Keratinocyte (primary cell): Measurements from ENCODE around the gene PNLDC1.

Experiments used
- EZH2 ChIP-seq: IDR thresholded peaks from one replicate; pipeline ENCODE4 v1.6.1; 2012; ENCODE audit warnings: inconsistent platforms, mild to moderate bottlenecking, low read length, moderate library complexity
- TF ChIP-seq, protein P1 (sequence below), 3 experiments: IDR thresholded peaks in 1 of 3; conservative IDR thresholded peaks in 1 of 3; optimal IDR thresholded peaks in 1 of 3; 2 replicates in 2 of 3; 3 replicates in 1 of 3; pipeline versions ENCODE3 to v1.5.1; 2011; ENCODE audit warnings: low read length in 3 of 3, mild to moderate bottlenecking in 3 of 3, moderate library complexity in 2 of 3, control low read depth in 1 of 3, inconsistent platforms in 1 of 3; ENCODE audit not compliant: insufficient read depth in 2 of 3; ENCODE audit errors: extremely low read depth in 1 of 3

DNA sequence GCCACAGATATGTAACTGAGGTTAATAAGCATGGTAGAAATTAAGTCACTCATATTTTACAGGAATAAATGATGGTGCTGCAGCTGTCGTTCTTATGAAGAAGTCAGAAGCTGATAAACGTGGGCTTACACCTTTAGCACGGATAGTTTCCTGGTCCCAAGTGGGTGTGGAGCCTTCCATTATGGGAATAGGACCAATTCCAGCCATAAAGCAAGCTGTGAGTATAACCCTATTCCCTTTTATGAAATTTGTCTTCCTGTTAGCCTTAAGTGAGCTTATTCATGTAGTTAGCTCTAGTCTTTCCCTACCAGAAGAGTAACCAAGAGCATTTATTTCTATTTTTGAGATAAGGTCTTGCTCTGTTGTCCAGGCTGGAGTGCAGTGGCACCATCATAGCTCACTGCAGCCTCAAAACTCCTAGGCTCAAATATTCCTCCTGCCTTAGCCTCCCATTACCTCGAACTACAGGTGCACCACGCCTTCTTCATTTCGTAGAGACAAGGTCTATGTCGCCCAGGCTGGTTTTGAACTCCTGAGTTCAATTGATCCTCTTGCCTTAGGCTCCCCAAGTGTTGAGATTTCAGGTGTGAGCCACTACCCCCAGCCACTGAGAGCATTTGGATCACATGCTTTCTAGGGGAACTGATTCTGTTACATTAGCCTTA, 22.7 kb upstream of the PNLDC1 start:
- TF ChIP-seq, protein P1, sequence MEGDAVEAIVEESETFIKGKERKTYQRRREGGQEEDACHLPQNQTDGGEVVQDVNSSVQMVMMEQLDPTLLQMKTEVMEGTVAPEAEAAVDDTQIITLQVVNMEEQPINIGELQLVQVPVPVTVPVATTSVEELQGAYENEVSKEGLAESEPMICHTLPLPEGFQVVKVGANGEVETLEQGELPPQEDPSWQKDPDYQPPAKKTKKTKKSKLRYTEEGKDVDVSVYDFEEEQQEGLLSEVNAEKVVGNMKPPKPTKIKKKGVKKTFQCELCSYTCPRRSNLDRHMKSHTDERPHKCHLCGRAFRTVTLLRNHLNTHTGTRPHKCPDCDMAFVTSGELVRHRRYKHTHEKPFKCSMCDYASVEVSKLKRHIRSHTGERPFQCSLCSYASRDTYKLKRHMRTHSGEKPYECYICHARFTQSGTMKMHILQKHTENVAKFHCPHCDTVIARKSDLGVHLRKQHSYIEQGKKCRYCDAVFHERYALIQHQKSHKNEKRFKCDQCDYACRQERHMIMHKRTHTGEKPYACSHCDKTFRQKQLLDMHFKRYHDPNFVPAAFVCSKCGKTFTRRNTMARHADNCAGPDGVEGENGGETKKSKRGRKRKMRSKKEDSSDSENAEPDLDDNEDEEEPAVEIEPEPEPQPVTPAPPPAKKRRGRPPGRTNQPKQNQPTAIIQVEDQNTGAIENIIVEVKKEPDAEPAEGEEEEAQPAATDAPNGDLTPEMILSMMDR (optimal IDR thresholded peaks at IDR 0.05 in 1 of 3, IDR thresholded peaks at IDR 0.05 in 1 of 3, conservative IDR thresholded peaks at IDR 0.05 in 1 of 3; ENCODE audit: extremely low read depth in 1 of 3, insufficient read depth in 2 of 3, low read length in 3 of 3), result no peak
- no peak for TF ChIP-seq EZH2
